Astrocyte of the spinal cord (primary cell): ENCODE measurements around the gene MAIP1.

Source experiments
- DNase-seq: peaks from one replicate; pipeline ENCODE4 v3.0.0; 2011; ENCODE audit warnings: low read depth, low spot score
- H3K4me3 ChIP-seq: 2 replicates; pipeline ENCODE4 v1.5.1; 2011; ENCODE audit warnings: low read depth, mild to moderate bottlenecking, low read length, moderate library complexity
- CTCF ChIP-seq: IDR thresholded peaks from 2 replicates; pipeline ENCODE4 v1.5.1; 2012; ENCODE audit warnings: low read depth, mild to moderate bottlenecking, low read length, inconsistent platforms
- in situ Hi-C: cut with HindIII; loops from 2 replicates; pipeline ENCODE4 v1.10.0; 2017; ENCODE audit warnings: low sequenced_read_pairs

Gene MAIP1

GRCh38 chr2:199984159-199984558, 28.8 kb downstream of the MAIP1 start:
- in situ Hi-C loops: no loop called here
- DNase-seq: no peak
- H3K4me3 ChIP-seq: no peak overlapping the region
- TF ChIP-seq CTCF: no peak

- DNase-seq: no peak
- H3K4me3 ChIP-seq: no peak overlapping the region
- no peak for TF ChIP-seq CTCF
- in situ Hi-C loops: no loop called here
Observed at GRCh38 chr2:199984755-199985154, 29.4 kb downstream of the MAIP1 start.

GRCh38 chr2:199985625-199986207, 30.3 kb downstream of the MAIP1 start:
- in situ Hi-C loops: no loop called here
- H3K4me3 ChIP-seq: no peak overlapping the region
- peak; percentile 83 for TF ChIP-seq CTCF
- peak; percentile 74 for DNase-seq

DNA sequence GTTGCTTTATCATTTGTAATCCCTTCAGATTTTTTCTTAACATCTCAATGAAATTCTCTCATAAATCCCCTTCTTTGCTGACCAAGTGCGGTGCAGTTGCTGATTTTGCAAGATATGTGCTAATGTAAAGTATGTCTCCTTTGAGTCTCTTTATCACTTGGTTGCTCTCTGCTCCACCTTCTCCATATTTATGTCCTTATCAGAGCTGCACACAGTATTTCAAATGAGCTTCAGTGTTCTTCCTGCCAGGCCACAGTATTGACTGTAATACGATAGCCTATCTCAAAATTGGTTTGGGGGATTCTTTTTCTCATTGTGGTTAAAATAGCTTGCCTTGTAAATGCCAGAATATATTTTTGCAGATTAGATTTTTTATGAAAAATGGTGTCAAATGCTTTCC, 32.2 kb downstream of the MAIP1 start:
- TF ChIP-seq CTCF: no peak
- in situ Hi-C loops: no loop called here
- H3K4me3 ChIP-seq: no peak overlapping the region
- DNase-seq: no peak

DNA sequence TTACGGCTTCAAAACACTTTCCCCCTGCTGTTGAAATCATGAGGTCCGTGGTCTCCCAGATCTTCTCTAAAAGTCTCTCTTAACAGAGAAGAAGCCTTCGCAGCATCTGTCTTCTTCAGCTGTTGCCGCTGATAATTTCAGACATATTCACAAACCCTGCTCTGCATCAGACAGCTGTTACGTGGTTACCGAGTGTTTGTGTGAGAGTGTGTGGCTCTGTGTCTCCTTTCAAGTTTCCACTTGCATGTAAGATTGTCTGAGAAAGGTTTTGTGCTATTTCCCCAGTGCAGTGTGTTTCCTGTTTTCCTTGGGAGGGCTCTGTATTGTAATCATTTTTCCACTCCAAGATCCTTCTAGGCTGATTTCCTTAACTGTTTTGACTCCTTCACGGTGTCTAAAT, 32.8 kb downstream of the MAIP1 start:
- peak; percentile 30 for DNase-seq
- in situ Hi-C loops: no loop called here
- H3K4me3 ChIP-seq: no peak overlapping the region
- no peak for TF ChIP-seq CTCF

DNA sequence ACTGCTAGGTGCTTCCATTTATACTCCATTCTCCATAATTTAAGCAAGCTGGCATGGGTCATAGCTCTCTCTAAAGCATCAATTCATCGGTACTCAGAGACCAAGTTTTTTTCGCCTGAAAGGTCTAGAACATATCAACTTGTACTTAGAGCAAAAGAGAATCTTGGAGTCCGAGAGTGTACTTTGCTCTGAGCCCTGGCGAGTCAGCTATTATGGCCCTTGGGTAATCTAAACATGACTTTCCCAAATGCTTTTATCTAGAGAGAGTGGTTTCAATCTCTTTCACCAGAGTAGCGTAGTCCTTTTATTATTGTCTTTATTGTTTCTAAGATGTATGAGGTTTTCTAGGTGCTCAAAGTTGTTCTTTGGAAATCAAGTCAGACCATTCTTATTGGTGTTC, 34.4 kb downstream of the MAIP1 start:
- no peak for TF ChIP-seq CTCF

GRCh38 chr2:199991691-199992090, 36.3 kb downstream of the MAIP1 start:
- no peak for TF ChIP-seq CTCF
- in situ Hi-C loops: no loop called here
- H3K4me3 ChIP-seq: no peak overlapping the region
- no peak for DNase-seq

More for the DNA sequence above, 34.4 kb downstream of the MAIP1 start:
- in situ Hi-C loops: no loop called here
- H3K4me3 ChIP-seq: no peak overlapping the region
- DNase-seq: no peak
